ENCODE measurements around the gene CDCP2. TPM values are rescaled to one million over a fixed set of nuclear protein-coding genes. Genes with fewer than 3 reads are reported as not detected.

Gene CDCP2
- total and polyA plus RNA-seq, 10 donors = 0.23 to 1.6 (median 0.85) TPM; not detected in 3

GRCh38 chr1:54177726-54178125, 24.9 kb upstream of the CDCP2 start:
- Histone ChIP-seq H3K4me3 (no peak overlapping the region), H3K27ac (no peak overlapping the region), H3K4me1 (peaks cover 0 to 17% (median 12%) of the 10 kb centered on the region in 6 donors), H3K36me3 (peaks cover 0 to 81% (median 13%) of the 10 kb centered on the region in 6 donors), H3K27me3 (replicated peaks in 1 of 7) (no peaks in the 10 kb centered on the region), H3K9me3 (no peaks in the 10 kb centered on the region)
- no peak for TF ChIP-seq POLR2AphosphoS5 (IDR thresholded peaks at IDR 0.05)
- TF ChIP-seq, protein P1, sequence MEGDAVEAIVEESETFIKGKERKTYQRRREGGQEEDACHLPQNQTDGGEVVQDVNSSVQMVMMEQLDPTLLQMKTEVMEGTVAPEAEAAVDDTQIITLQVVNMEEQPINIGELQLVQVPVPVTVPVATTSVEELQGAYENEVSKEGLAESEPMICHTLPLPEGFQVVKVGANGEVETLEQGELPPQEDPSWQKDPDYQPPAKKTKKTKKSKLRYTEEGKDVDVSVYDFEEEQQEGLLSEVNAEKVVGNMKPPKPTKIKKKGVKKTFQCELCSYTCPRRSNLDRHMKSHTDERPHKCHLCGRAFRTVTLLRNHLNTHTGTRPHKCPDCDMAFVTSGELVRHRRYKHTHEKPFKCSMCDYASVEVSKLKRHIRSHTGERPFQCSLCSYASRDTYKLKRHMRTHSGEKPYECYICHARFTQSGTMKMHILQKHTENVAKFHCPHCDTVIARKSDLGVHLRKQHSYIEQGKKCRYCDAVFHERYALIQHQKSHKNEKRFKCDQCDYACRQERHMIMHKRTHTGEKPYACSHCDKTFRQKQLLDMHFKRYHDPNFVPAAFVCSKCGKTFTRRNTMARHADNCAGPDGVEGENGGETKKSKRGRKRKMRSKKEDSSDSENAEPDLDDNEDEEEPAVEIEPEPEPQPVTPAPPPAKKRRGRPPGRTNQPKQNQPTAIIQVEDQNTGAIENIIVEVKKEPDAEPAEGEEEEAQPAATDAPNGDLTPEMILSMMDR (IDR thresholded peaks at IDR 0.05 in 8 of 11, conservative IDR thresholded peaks at IDR 0.05 in 3 of 11) = no peak
- TF ChIP-seq POLR2A (IDR thresholded peaks at IDR 0.05) = no peak
- intact Hi-C loops (cut with DNase I; ENCODE audit: low total_unique reads) = no loop called here
- WGBS, 5 donors = 91 to 97% (median 94%) methylated on average over 4 to 8 of the region's 8 CpGs
- DNase-seq = peak; percentile 50

GRCh38 chr1:54176621-54177327, 24.0 kb upstream of the CDCP2 start:
- no peak overlapping the region for H3K4me3 ChIP-seq
- H3K36me3 ChIP-seq = peaks cover 0 to 81% (median 13%) of the 10 kb centered on the region in 6 donors
- 87 to 100% (median 95%) methylated on average over 5 to 6 of the region's 6 CpGs for WGBS, 5 donors
- intact Hi-C loops (cut with DNase I; ENCODE audit: low total_unique reads) = no loop called here
- DNase-seq = peak; percentile 51
- H3K27ac ChIP-seq = no peak overlapping the region
- H3K27me3 ChIP-seq (replicated peaks in 1 of 7) = no peaks in the 10 kb centered on the region
- TF ChIP-seq, protein P1 (IDR thresholded peaks at IDR 0.05 in 8 of 11, conservative IDR thresholded peaks at IDR 0.05 in 3 of 11) = no peak
- no peak for TF ChIP-seq POLR2A (IDR thresholded peaks at IDR 0.05)
- TF ChIP-seq POLR2AphosphoS5 (IDR thresholded peaks at IDR 0.05) = no peak
- peaks cover 3 to 21% (median 14%) of the 10 kb centered on the region in 6 donors for H3K4me1 ChIP-seq
- H3K9me3 ChIP-seq = no peaks in the 10 kb centered on the region

GRCh38 chr1:54174106-54174505, 21.3 kb upstream of the CDCP2 start:
- TF ChIP-seq, protein P1 (IDR thresholded peaks at IDR 0.05 in 8 of 11, conservative IDR thresholded peaks at IDR 0.05 in 3 of 11) = no peak
- TF ChIP-seq POLR2AphosphoS5 (IDR thresholded peaks at IDR 0.05) = no peak
- TF ChIP-seq POLR2A (IDR thresholded peaks at IDR 0.05) = no peak
- Histone ChIP-seq H3K4me1 (peaks cover 3 to 29% (median 14%) of the 10 kb centered on the region in 6 donors), H3K36me3 (peaks cover 0 to 68% (median 13%) of the 10 kb centered on the region in 6 donors), H3K4me3 (no peak overlapping the region), H3K27ac (peak overlapping the region in 6 of 8 donors; percentile 47 to 75 (median 71)), H3K27me3 (replicated peaks in 1 of 7) (no peaks in the 10 kb centered on the region), H3K9me3 (no peaks in the 10 kb centered on the region)
- intact Hi-C loops (cut with DNase I; ENCODE audit: low total_unique reads) = no loop called here
- 89 to 97% (median 91%) methylated on average over 4 of the region's 4 CpGs for WGBS, 5 donors
- peak; percentile 64 for DNase-seq

- DNase-seq = peak; percentile 46
- intact Hi-C loops (cut with DNase I; ENCODE audit: low total_unique reads) = no loop called here
- no peak overlapping the region for H3K4me3 ChIP-seq
- H3K36me3 ChIP-seq = peaks cover 0 to 63% (median 10%) of the 10 kb centered on the region in 6 donors
- no peaks in the 10 kb centered on the region for H3K9me3 ChIP-seq
- H3K27ac ChIP-seq = peak overlapping the region in 6 of 8 donors; percentile 47 to 75 (median 71)
- 50 to 67% (median 57%) methylated on average over 6 to 9 of the region's 9 CpGs for WGBS, 5 donors
- TF ChIP-seq, protein P1 (IDR thresholded peaks at IDR 0.05 in 8 of 11, conservative IDR thresholded peaks at IDR 0.05 in 3 of 11) = no peak
- TF ChIP-seq POLR2A (IDR thresholded peaks at IDR 0.05) = no peak
- no peak for TF ChIP-seq POLR2AphosphoS5 (IDR thresholded peaks at IDR 0.05)
- H3K4me1 ChIP-seq = peaks cover 3 to 29% (median 14%) of the 10 kb centered on the region in 6 donors
- H3K27me3 ChIP-seq (replicated peaks in 1 of 7) = no peaks in the 10 kb centered on the region
Observed at GRCh38 chr1:54173681-54174080, 20.9 kb upstream of the CDCP2 start.

All from spleen (tissue), 11 donors.